Measurements from ENCODE around the gene CERS1.
A peak's percentile ranks its signal among the peaks of the same experiment; 100 is the strongest.

The CERS1 gene

DNA sequence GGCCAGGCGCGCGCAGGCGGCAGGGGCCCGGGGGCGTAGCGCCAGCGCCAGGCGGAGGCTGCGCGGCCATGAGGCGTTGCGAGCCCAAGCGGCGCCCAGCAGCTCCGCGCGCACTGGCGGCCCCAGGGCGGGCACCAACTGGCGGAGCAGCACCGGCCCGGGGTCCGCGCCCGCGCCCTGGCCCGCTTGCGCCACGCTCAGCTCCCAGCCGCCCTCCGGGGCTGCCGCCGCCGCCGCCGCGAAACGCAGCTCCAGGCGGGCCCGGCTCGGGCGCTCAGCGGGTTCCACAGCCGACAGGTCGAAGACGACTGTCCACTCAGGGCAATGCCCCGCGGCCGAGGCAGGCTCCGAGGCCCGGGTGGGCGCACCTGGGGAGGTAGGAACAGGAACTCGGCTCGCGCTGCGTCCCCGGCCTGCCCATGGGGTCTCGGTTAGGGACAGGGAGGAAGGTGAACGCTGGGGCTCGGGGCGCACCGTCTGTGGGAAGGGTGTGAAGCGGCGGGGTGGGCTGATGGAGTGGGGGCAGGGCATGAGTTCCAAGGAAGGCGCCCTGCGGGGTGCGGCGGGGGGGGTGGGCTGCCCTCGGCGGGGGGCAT lies 26.8 kb downstream of the CERS1 start:
- DNase-seq = no peak

DNA sequence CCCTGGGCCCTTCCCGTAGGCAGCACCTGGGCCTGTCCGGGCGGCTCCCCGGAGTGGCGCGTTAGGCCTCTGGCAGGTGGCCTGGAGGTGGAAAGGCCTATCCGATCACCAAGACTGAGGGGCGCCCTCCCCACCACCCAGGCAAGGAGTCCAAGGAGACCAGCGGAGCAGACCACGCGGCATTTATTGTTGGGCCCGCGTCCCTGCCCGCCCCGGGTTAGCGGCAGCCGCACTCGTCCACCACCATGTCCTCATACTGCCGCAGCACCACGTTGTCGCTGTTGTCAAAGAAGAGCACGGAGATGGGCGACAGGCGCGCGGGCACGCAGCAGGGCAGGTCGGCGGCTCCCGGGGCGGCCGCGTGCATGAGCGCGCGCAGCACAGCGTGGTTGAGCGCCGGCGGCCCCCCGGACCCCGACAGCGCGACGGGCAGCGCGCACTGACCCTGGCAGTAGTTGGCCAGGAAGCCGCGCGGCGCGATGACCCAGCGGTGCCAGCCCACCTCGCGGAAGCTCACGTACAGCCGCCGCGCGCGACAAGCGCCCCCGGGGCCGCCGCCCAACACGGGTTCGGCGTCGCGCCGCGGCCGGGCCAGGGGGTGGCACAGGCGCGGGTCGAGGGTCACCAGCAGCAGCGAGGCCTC lies 27.5 kb downstream of the CERS1 start:
- DNase-seq = no peak

DNA sequence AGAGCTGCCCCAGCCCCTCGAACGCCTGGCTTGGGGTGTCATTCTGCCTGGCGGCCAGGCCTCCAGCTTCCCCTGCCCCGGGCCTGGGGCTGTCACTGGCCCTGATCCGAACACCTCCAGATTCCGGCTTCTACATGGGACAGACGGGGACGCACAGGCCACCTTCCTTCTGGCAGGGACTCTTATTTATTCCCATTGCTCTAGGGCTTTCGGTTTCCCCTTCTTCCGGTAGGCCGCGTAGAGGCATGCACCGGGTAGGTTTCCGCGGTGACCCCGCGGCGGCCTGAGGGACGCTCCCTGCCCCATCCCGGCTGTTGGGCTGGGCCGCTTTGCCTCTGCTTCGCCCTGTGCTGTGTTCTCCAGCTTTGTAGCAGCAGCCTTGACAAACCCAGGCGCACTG lies 28.2 kb downstream of the CERS1 start:
- DNase-seq = no peak

DNA sequence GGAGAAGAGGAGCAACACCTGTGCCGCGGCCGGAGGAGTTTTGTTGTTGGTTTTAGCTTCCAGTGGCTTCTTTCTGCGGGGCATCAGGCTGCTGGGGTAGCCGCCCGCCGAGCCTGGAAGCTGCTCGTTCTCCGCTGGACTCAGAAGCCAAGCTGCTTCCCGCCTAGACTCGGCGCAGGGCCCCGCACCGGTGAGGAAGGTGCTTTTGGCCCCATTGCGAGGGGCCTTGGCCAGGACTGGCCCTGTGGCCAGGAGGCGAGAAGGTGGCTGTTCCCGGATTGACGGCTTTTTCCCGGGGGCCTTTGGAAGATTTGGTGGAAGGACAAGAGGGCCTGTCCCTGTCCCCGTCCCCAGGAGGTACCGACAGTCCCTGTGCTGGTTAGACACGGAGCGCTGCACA lies 28.8 kb downstream of the CERS1 start:
- no peak for DNase-seq

DNA sequence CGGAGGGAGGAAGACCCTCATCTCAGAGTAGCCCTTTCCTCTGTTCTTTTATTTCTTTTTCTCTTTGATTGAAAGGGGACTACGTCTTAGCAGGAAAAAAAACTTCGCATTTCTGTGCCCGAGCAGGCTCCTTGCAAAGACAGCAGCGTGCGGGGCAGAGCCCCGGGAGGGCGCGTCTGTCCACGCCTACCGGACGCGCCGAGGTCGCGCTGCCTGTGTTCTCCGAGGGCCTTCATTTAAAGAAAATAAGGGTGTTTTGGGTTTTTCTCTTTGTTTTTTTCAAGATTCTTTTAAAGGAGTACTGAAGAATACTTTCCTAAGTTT lies 29.2 kb downstream of the CERS1 start:
- no peak for DNase-seq

DNA sequence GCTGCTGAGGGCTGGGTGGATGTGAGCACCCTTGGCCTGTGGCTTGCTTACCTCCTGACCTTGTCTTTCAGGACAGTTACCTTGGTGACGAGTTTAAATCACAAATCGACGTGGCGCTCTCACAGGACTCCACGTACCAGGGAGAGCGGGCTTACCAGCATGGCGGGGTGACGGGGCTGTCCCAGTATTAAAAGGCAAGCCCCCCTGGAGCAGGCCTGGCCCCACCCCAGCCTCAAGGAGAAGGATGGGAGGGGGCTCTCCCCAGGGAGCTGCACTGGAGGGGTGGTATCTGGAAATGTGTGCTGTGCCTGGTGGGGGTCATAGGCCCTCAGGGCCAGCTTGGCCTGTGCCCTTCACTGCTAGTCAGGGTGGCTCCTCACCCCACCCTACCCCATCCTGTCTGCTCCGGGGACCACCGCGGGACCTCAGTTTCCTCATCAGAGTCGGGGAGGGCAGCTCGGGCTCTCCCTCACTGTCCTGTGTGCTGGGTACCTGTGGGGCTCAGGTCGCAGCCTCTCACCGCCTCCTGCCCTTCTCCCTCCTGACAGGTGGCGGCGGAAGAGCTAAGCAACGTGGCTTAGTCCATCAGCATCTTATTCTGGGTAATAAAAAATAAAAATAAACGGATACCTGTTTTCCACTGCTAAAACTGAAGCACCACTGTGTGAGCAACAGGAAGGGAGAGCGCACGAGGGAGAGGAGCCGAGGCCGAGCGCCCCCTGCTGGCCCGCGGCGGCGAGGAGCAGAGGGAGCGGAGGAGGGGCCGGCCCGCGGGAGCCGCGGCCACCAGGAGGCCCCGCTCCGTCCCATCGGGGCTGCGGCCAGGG lies 29.8 kb downstream of the CERS1 start:
- DNase-seq = peak; percentile 63

DNA sequence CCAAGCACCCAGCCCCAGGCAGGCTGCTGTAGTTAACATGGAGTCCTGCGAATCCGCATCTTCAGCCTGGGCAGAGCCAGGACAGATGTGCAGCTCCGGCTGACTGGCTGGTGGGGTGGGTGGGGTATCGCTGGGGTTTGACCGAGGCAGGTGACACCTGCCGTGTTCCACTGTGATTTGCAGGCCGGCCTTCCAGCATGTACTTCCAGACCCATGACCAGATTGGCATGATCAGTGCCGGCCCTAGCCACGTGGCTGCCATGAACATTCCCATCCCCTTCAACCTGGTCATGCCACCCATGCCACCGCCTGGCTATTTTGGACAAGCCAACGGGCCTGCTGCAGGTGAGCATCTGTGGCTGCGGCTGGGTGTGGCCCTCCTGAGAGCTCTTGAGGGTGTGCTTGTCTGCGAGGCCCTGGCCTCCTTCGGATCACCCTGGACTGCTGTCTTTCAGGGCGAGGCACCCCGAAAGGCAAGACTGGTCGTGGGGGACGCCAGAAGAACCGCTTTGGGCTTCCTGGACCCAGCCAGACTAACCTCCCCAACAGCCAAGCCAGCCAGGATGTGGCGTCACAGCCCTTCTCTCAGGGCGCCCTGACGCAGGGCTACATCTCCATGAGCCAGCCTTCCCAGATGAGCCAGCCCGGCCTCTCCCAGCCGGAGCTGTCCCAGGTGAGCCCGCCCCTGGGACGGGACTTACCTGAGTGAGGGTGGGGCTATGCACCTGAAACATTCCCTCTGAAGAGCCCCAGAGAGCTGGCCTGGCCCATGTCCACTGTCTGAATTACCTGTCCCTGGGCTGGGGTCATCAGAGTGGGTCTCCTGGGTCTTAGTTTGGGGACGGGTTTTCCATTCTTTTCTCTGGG lies 30.6 kb downstream of the CERS1 start:
- no peak for DNase-seq

DNA sequence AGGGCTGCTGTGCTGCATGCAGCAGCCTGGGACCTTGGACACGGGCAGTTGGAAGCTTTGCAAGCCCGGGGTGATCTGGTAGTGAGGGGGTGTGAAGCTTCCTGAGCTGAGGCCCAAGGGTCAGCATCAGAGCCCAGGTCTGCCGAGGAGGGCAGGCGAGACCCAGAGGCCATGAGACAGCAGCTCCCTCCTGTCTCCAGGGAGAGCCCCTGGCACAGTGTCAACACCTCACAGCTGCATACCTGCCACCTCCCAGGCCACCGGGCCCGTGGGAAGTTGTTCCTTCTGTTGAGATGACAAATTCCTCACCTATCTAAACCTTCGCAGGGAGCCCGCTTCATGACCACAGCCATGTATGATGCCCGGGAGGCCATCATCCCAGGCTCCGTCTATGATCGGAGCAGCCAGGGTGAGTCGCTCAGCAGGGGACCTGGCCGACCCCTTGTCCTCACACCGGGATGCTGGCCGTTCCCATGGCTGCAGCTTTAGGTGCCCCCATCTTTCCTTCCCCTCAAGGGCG lies 32.1 kb downstream of the CERS1 start:
- no peak for DNase-seq

DNA sequence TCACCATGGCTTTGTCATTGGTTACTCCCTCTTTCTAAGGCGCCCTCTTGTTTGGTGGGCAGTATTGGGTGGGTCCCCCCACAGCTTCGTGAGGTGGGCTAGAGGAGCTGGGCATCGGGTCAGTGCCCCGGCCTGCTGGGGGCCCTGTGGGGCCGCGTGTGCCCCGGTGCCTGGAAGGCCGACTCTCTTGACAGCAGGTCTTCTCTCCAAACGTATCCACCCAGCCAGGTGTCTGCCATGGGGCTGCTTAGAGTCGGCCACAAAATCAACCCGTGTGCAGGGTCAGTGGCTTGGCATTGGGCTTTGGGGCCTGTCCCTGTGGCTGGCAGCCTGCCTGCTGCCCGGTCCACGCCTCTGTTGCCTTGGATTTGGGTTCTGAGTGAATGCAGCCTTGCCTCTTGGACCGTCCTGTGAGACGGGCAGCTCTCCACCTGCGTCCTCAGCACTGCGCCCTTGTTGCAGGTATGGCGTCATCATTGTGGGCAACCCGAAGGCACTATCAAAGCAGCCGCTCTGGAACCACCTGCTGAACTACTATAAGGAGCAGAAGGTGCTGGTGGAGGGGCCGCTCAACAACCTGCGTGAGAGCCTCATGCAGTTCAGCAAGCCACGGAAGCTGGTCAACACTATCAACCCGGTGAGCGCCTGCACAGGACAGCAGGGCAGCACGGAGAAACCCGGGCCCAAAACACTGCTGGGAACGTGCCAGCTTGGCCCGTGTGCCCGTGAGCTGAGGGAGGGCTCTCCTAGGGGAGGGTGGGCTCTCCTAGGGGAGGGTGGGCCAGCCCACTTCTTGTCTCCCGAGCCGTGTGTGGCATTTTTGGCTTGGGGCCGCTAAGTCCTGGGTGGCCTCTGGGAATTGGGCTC lies 32.7 kb downstream of the CERS1 start:
- no peak for DNase-seq

DNA sequence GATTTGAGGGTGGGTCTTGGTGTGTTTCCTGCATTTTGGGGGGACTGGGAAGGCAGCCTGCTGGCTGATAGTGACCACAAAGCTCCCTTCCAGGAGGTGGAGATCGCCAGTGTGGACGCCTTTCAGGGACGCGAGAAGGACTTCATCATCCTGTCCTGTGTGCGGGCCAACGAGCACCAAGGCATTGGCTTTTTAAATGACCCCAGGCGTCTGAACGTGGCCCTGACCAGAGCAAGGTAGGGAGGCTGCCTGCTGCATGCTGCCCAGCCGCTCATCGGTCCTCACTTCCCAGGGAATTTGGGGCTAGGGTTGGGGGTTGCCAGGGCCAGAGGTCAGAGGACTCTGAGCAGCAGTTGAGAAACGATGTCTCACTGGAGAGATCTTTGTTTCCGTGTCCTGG lies 34.0 kb downstream of the CERS1 start:
- DNase-seq = no peak

DNA sequence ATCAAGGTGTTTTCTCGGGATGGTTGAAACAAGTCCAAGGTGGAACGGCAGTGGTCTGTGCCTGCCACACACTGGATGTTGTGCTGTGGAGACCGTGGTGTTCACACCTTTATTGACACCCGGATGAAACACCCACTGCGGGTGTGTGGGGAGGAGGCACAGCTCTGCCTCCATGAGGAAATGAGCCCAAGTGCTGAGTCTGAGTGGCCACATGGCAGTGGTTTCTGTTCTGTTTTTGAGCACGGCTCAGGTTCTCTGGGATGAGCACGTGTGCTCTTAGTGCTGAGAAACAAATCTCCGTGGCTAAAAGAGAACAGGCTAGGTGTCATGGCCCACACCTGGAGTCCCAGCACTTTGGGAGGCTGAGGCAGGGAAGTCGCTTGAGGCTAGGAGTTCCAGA lies 34.7 kb downstream of the CERS1 start:
- DNase-seq = no peak

DNA sequence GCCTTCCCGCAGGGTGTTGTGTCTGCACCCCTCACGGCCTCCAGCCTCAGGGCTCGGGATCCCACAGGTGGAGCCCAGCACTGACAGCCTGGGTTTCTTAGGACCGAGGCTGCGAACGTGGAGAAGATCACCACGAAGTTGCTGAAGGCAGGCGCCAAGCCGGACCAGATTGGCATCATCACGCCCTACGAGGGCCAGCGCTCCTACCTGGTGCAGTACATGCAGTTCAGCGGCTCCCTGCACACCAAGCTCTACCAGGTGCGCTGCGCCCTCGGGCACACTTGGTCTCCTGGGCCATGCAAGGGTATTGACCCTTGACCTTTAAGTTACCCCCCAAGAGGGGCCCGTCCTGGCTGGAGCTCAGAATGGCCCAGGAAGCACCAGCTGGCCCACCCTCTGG lies 35.2 kb downstream of the CERS1 start:
- no peak for DNase-seq

DNA sequence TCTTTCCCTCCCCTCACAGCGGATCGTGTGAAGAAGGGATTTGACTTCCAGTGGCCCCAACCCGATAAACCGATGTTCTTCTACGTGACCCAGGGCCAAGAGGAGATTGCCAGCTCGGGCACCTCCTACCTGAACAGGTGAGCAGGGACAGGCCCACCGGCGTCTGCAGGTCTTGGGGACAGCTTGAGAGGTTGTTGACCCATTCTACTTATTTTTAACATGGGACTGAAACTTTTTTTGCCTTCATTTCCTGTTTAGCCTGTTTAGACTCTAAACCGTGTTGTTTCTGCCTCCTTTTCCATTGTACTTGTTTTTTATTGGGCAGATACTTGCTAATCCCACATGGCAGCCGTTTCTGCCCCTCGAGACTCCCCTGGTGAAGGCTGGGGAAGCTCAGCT lies 35.7 kb downstream of the CERS1 start:
- DNase-seq = no peak

DNA sequence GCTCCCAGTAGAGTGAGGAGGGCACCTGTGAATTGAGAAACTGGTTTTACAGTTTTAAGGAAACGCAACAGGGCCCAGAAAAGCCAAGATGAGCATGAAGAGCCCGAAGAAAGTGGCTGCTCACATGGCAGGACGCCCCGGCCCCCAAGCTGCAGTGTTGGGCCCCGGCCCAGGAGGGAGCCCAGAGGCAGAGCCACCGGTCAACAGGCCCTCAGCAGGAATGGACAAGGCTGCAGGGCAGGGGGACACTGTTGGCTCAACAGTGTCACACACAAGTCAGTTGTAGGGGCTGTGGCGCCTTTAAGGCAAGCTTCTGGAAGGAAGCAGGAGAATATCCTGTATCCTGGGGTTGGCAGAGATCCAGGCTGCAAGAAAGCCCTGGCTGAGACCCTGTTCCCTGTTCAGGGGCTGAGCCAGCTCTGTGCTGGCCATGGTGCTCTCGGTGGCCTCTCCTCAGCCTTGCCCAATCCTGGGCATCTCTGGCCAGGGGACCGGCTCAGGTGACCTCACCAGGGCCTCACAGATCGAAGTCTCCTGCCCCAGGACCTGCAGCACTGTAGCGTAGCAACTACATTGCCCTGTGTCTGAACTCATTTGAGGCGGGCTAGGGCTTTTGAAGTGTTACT lies 36.2 kb downstream of the CERS1 start:
- DNase-seq = no peak

DNA sequence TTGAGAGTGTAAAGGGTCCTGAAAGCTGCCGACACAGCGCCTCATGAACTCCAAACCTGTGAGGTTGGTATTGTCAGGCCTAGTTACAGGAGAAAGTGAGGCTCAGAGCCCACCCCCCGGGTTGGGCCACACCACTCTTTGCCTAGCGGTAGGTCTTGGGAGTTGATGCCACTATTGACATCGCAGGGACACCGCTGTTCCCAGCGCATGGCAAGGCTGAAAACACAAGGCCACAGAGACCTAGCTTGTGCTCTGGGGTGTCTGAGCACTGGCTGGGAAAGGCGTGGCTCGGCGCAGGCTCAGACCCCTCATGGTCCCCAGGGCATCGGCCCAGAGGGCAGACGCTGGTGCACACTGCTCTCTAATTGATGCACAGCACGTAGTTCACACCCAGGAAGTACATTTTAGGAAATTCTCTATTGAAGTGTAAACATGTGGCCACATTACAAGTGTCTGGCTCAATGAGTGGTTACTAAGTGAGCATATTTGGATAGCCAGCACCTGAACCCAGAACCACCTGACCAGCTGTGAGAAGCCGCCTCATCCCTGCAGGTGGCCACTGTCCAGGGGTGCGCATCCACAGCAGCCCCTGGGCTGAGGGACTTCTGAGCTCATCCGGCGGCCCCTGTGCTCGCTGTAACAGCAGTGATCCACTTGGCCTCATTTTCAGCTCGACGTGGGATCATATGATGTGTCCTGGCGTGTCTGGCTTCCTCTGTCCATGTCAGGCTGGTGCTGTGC lies 36.9 kb downstream of the CERS1 start:
- DNase-seq = no peak

DNA sequence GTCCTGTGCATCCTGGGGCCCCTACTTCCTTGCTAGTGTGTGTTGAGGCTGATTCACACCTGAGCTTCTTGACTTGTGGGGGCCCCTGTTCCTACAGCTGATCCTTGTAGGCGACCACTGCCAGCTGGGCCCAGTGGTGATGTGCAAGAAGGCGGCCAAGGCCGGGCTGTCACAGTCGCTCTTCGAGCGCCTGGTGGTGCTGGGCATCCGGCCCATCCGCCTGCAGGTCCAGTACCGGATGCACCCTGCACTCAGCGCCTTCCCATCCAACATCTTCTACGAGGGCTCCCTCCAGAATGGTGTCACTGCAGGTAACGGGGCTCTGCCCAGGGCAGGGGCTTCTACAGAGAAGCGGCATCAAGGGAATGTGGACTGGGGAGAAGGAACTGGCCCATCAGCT lies 38.7 kb downstream of the CERS1 start:
- no peak for DNase-seq

DNA sequence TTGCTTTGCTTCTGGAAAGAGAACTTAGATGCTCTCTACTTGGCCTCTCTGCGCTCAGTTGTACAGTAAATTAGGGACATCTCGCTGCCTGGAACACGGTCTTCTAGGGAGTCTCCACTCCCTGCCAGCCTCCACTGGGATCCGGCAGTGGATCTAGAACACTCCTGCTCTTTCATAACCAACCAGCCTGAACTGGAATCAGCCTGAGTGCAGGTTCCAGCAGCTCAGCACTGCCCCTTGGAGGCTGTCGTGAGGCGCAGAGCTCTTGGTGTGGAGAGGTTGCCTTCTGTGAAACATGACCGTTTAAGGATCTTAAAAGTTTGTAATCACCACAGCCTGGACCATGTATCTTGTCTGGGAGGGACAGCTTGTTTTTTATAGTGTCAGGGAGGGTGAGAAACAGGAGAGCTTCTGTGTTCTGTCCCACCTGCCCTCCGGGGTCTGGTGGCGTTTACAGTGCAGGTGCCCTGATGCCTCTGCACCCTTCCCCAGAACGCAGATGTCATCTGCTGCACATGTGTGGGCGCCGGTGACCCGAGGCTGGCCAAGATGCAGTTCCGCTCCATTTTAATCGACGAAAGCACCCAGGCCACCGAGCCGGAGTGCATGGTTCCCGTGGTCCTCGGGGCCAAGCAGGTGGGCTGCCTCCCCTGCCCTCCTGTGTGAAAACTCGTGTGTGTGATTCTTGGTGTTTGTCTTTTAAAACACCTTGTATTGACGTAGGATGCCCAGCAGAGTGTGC lies 39.4 kb downstream of the CERS1 start:
- no peak for DNase-seq

DNA sequence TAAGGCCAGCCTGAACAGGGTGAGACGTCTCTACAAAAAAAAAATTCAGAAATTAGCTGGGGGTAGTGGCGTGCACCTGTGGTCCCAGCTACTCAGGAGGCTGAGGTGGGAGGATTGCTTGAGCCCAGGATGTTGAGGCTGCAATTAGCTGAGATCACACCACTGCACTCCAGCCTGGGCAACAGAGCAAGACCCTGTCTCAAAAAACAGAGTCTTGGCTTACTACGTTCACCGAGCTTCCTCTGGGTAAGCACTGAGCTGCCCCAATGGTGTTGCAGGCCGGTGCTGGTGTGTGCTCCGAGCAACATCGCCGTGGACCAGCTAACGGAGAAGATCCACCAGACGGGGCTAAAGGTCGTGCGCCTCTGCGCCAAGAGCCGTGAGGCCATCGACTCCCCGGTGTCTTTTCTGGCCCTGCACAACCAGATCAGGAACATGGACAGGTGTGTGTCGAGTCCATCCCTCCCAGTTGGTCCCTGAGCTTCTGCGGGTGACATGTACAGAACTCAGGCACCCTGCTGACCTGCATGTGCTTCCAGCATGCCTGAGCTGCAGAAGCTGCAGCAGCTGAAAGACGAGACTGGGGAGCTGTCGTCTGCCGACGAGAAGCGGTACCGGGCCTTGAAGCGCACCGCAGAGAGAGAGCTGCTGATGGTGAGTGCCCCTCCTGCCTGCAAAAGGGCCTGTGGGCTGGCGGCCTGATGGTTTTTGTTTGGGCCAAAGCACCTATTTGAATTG lies 40.1 kb downstream of the CERS1 start:
- DNase-seq = no peak

DNA sequence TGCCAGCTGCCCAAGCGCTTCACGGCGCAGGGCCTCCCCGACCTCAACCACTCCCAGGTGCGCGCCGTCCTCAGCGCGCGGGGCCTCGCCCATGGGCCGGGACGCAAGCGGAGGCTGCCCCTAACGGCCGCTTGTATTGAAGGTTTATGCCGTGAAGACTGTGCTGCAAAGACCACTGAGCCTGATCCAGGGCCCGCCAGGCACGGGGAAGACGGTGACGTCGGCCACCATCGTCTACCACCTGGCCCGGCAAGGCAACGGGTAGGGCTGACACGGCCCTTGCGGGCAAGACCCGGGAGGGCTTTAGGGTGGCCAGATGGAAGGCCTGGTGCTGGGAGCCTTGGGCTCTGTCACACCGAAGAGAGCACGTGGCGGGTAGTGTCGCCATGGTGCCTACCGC lies 41.0 kb downstream of the CERS1 start:
- DNase-seq = no peak
